Hematopoietic multipotent progenitor cell treated with erythropoietin and hydrocortisone succinate and interleukin-3 and kit ligand, for 15 days (in vitro differentiated cells): ENCODE data around the gene UBE2N.
"Not testable (repeated sequence)": the region's sequence is repeated elsewhere in the genome, so short reads cannot be mapped to it uniquely, and the experiment has no call there.

Experiments
- DNase-seq: peaks from one replicate; pipeline ENCODE4 v3.0.0-alpha.2; 2015; ENCODE audit warnings: low spot score

Gene UBE2N

GRCh38 chr12:93411060-93411459 is 30.7 kb downstream of the UBE2N start:
- DNase-seq = not testable (repeated sequence)

GRCh38 chr12:93409343-93410187 is 32.2 kb downstream of the UBE2N start:
- not testable (repeated sequence) for DNase-seq

GRCh38 chr12:93408813-93409212 is 32.9 kb downstream of the UBE2N start:
- no peak for DNase-seq

GRCh38 chr12:93407963-93408283 is 33.8 kb downstream of the UBE2N start:
- DNase-seq = no peak

GRCh38 chr12:93407054-93407962 is 34.4 kb downstream of the UBE2N start:
- DNase-seq = peak; percentile 23

GRCh38 chr12:93404961-93405849 is 36.5 kb downstream of the UBE2N start:
- DNase-seq = peak; percentile 31

GRCh38 chr12:93403988-93404803 is 37.6 kb downstream of the UBE2N start:
- DNase-seq = peak; percentile 35

- peak; percentile 25 for DNase-seq
Measured at GRCh38 chr12:93402333-93403311, 39.1 kb downstream of the UBE2N start.

GRCh38 chr12:93399183-93399863 is 42.4 kb downstream of the UBE2N start:
- not testable (repeated sequence) for DNase-seq

GRCh38 chr12:93397412-93397811 is 44.3 kb downstream of the UBE2N start:
- no peak for DNase-seq

GRCh38 chr12:93393425-93393824 is 48.3 kb downstream of the UBE2N start:
- DNase-seq = no peak

- DNase-seq = no peak
Measured at GRCh38 chr12:93390549-93391297, 51.0 kb downstream of the UBE2N start.

GRCh38 chr12:93390031-93390430 is 51.7 kb downstream of the UBE2N start:
- no peak for DNase-seq

- peak; percentile 67 for DNase-seq
Measured at GRCh38 chr12:93387780-93388179, 54.0 kb downstream of the UBE2N start.

- DNase-seq = not testable (repeated sequence)
Measured at GRCh38 chr12:93381976-93382437, 59.7 kb downstream of the UBE2N start.

GRCh38 chr12:93381161-93381975 is 60.4 kb downstream of the UBE2N start:
- peak; percentile 18 for DNase-seq

- DNase-seq = peak; percentile 51
Measured at GRCh38 chr12:93380480-93381121, 61.1 kb downstream of the UBE2N start.
